ENCODE measurements around the gene CHRDL2.

DNA sequence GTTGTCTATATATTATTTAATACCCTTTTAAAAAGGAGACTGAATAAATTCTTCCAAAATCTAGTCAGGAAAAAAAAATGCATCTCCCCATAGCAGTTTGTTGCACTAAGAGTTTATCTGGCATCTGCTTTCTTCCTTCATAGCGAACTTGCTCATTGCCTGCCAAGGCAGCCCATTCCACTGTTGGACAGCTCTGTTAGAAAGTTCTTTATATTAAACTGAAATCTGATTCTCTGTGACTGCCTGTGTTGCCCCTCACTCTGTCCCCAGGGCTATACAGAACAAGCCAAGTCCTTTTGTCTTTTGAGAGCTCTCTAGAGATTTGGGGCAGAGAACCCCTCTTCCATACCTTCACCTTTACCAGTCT, 3.3 kb upstream of the CHRDL2 start:
- TF ChIP-seq CTCF (IDR thresholded peaks at IDR 0.05) (no peak), POLR2A (IDR thresholded peaks at IDR 0.05) (no peak), EP300 (IDR thresholded peaks at IDR 0.05) (no peak)

Data from ovary (tissue), 3 donors.